NCI-H1694 treated with DMSO at 0.1 percent for 48 hours (cell line): ENCODE results near the gene SEC14L2.
"Not testable (repeated sequence)": the region's sequence is repeated elsewhere in the genome, so short reads cannot be mapped to it uniquely, and the experiment has no call there.

ENCODE experiments used
- DNase-seq: peaks from one replicate; lab custom pipeline; 2025; lab: John Stamatoyannopoulos, UW

SEC14L2 gene

DNA sequence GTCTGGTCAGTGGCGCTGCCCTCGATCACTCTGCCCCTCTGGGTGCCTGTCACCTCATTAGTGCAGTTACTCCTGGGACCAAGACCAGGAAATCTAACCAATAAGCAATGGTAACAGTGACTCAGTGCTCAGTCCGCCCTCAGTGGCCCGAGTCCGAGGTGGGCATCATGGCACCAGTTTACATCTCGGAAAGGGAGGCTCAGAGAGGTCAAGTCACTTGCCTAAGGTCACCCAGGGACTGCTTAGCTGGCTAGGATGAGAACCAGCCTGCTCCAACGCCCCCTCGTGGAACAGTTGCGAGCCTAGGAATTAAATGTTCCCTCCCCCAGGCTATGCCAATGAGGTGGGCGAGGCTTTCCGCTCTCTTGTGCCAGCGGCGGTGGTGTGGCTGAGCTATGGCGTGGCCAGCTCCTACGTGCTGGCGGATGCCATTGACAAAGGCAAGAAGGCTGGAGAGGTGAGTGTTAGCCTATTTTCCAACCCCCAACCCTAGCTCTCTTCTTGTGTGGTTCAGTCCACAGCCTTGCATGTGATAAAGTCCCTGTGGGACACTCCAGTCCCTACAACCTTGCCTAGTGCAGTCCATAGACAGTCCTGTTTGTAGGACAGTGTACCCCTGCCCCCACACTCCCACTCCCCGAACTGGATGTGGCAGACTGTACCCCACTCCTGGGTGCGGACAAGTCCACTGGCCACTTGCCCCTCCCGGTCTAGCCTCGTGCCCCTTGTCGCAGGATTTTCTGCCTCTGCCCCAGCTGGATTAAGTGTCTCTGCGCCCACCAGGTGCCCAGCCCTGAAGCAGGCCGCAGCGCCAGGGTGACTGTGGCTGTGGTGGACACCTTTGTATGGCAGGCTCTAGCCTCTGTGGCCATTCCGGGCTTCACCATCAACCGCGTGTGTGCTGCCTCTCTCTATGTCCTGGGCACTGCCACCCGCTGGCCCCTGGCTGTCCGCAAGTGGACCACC lies 29.9 kb downstream of the SEC14L2 start:
- DNase-seq, result peak; percentile 63

DNA sequence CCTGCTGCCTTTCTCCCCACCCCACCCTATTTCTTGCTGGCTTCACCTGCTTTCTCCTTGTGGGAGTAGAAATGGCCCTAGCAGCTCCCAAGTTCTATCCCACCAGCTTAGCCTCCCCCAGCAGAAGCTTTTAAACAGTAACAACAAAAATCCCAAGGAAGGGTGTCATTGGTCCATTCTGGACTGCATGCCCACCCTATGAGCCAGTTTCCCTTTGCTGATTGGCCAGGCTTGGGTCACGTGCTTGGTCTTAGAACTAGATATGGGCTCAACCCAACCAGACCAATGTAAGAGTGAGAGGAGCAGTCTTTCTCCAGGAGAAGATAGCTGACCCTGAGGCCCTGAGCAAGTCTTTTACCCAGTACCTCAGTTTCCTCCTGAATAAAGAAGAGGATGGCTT lies 31.1 kb downstream of the SEC14L2 start:
- DNase-seq, result no peak

DNA sequence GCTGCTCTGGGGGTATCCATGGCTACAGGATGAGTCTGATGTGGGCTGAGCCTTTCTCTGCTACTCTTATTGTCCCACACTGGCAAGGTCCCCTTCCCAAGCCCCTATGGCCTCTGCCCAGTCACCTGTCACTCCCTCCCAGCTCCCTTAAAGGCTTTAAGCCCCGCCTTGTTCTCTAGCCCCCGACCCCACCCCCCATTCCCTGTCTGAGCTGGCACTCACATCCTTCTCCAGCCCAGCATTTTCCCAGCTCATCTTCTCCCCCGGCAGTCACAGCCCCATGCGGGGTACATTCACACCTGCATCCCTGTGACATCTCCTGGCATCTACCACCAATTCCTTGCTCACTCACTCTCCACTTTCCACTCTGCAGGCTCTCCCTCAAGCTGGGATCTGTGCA lies 33.1 kb downstream of the SEC14L2 start:
- DNase-seq, result no peak

DNA sequence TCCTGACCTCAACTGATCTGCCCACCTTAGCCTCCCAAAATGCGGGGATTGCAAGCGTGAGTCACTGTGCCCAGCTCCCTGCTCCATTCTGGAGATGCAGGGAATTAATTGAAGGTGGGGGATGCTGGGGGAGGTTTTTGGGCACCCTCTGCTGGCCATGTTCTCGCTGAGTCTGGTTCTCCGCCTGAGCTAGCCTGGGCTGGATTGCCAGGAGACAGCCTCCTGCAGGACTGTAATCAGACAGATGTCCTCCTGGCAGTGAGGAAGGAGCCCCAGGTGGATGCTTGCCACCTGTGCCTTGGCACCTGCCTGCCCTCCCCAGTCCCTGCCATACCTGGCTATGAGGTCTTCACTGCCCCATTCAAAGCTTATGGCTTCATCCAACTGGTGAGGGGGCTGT lies 34.1 kb downstream of the SEC14L2 start:
- no peak for DNase-seq

DNA sequence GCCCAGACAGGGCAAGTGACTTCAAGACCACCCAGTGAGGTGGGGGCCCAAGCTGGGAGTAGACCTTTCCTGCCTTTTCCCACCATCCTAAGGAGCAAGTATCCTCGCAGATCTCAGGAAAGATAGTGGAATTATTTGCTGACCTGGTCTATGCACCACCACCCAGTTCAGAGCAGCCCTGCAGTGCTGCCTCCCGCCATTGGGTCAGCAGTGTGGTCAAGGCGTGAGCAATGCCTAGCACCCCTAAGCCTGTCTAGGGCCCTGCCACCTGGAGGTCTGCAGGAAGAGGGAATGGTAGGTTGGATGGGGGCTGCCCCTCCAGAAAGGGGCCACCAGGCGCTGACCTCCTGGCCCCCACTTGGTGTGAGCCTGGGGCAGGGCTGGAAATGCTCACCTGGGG lies 35.3 kb downstream of the SEC14L2 start:
- no peak for DNase-seq

DNA sequence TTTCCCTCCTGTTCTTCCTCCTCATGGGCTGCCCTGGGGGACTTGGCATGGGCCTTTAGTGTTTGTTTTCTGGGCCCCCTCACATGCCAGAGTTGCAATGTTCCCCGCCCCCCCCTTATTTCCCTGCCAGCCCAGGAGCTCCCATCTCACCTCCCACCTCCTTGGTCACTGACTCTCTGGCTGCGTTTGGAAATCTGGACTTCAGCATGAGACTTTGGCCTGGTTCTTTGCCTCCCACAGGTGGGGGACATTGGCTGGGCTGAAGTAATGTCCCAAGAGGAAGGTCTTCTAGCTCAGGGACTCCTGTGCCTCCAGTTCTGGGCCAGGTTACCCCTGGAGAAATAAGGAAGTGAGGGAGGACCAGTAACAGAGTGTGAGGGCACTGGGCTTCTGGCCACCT lies 35.7 kb downstream of the SEC14L2 start:
- no peak for DNase-seq

DNA sequence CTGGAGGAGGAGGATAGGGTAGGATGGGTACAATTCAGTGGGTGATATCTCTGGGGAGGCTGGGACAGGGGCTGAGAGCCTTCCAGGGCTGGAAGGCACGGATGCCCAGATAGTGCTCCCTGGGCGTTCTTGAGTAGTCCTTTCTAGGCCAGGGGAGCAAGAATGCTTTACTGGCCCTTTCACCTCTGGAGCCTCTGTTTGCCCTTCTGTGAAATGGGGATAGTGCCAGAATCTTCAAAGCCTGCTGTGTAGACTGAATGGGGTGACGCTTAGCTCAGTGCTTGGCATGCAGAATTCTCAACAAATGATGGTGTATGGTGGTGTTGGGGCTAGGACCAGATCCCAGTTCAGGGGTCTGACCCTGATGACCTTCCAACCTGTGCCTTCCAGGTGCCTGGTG lies 36.4 kb downstream of the SEC14L2 start:
- no peak for DNase-seq

DNA sequence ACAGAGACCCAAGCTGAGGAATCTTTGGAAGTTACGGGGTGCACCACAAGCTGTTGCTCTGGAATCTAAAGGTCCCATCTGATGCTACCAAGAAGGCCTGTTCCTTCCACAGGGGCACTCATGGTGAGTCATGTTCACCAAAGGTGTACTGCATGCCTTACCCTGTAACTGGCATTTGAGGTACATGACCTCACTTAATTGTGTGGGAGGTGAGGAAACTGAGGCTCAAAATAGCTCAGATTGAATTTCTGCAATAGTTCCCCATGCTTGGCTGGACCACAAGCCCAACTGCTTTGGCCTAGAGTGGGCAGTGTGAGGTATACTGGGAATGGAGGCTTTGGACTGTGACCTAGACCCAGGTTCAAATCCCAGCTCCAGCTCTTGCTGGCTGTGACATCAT lies 37.0 kb downstream of the SEC14L2 start:
- no peak for DNase-seq

DNA sequence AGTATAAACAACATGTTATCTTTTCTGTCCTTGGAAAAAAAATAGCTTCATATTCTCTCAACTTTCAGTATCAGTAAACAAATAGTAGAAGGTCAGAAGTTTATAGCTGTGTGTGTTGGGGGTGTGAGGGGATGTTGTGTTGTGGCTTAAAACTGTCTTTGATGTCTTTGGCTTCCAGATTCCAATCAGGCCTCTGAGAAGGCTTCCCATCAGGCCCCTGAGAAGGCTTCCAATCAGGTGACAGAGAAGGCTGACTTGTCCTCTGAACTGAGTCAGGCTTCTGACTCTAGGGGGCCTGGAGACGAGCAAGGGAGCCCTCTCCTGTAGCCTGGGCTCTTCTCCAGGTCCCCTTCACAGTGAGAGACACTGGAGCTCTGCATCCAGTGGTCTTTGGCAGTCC lies 38.0 kb downstream of the SEC14L2 start:
- no peak for DNase-seq

DNA sequence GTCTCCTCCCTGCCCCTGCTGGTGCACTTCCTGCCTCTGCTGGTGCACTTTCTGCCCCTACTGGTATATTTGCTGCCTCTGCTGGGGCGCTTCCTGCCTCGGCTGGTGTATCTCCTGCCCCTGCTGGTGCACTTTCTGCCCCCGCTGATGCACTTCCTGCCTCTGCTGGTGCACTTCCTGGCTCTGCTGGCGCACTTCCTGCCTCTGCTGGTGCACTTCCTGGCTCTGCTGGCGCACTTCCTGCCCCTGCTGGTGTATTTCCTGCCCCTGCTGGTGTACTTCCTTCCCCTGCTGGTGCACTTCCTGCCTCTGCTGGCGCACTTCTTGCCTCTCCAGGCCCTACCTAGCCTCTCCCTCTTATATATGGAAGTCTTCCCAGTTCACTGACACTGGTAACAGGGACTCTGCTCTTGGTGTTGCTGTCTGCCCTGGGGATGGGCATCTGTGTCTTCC lies 38.9 kb downstream of the SEC14L2 start:
- no peak for DNase-seq

DNA sequence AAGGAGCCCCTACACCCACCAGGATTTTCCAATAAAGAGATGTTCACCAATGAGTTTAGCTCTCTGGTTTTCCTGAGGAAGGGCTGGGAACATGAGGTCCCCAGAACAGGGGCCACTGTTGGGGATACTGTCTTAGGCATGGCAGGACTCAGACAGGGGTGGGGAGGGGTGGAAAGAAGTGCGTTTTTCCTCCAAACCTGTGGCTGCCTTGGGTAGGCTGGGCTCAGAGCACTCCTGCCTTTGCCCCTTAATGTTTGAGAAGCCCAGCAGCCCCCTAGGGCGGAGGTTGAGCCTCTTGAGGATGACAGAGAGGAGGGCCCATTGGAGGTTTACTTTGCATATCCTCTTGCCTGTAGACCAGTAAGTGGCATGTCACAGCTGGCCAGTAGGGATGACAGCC lies 39.4 kb downstream of the SEC14L2 start:
- DNase-seq, result no peak

DNA sequence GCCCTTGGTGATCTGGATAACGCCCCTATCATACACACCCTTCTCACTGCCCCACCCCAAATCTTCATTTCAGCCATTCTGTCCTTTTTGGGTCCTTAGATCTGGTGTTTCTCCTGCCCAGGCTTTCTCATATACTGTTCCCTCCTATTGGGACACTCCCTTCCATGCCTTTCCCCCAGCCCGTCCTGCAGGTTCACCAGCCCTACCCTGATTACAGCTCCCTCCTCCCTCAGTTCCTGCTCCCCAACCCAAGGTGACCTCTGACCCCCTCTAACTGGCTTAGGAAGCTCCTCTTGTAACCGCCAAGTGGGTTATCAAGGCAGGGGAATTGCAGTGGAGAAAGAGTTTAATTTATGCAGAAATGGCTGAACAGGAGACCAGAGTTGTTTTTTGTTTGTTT lies 41.7 kb downstream of the SEC14L2 start:
- no peak for DNase-seq

DNA sequence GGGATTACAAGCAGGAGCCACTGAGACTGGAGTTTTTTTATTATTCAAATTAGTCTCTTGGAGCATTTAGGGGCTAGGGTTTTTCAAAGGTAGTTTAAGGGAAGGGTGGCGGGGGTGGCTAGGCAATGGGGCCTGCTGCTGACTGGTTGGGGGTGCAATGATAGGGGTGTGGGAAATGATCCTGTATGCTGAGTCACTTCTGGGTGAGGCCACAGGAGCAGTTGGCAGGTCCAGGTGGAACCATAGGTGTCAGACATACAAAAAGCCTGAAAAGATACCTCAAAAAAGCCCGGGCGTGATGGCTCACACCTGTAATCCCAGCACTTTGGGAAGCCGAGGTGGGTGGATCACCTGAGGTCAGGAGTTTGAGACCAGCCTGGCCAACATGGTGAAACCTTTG lies 42.4 kb downstream of the SEC14L2 start:
- DNase-seq, result no peak

DNA sequence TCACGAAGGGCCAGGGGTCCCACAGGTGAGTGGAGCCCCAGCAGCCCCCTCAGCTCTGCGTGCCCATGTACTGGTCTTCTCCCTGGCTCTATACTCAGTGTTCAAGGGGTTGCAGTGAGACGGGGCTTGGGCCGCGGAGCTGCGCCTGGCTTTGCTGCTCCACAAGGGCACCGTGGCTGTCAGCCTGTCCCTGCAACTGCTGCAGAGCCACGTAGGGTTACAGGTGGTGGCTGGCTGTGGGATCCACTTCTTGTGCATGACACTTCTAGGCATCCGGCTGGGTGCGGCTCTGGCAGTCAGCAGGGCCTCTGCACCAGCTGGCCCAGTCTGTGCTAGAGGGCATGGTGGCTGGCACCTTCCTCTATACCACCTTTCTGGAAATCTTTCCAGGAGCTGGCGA lies 43.0 kb downstream of the SEC14L2 start:
- no peak for DNase-seq

DNA sequence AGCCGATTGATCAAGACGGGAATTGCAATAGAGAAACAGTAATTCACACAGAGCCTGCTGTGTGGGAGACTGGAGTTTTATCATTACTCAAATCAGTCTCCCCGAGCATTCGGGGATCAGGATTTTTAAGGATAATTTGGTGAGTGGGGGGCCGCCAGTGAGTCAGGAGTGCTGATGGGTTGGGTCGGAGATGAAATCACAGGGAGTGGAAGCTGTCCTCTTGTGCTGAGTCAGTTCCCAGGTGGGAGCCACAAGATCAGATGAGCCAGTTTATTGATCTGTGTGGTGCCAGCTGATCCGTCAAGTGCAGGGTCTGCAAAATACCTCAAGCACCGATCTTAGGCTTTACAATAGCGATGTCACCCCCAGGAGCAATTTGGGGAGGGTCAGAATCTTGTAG lies 44.3 kb downstream of the SEC14L2 start:
- DNase-seq, result no peak

DNA sequence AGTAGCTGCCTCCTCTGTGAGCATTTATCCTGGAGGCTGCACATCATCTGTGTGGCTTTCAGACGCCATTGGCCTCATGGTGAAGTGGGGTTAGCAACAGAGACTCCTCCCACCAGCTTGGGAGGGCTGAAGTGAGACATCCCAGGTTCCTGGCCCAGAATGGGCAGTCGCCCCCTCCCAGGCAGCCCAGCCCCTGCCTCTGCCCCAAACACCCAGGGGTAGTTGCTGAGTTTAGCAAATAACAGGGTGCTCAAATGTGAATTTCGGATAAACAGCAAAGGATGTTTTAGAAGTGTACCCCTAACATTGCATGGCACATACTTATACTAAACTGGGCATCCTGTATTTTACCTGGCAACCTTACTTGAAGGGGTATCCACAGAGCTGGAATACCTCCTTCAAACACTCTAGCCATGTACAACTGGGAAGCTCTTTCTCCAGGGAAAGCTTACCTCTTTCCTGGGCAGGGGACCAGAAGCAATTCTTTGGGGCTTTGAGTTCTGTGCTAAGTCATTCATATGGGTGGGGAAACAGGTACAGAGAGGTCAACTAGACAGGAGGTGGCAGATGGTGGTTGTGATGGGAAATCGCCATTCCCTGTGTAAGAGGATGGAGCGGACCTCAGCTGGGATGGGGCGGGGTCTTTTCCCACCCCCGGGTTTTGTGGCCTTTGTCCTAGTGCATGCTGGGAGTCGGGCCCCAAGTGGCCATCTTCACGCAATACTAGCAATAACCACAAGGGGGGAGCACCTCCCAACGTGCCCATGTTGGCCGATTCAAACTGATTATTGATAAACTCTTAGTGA lies 48.0 kb downstream of the SEC14L2 start:
- peak; percentile 64 for DNase-seq

DNA sequence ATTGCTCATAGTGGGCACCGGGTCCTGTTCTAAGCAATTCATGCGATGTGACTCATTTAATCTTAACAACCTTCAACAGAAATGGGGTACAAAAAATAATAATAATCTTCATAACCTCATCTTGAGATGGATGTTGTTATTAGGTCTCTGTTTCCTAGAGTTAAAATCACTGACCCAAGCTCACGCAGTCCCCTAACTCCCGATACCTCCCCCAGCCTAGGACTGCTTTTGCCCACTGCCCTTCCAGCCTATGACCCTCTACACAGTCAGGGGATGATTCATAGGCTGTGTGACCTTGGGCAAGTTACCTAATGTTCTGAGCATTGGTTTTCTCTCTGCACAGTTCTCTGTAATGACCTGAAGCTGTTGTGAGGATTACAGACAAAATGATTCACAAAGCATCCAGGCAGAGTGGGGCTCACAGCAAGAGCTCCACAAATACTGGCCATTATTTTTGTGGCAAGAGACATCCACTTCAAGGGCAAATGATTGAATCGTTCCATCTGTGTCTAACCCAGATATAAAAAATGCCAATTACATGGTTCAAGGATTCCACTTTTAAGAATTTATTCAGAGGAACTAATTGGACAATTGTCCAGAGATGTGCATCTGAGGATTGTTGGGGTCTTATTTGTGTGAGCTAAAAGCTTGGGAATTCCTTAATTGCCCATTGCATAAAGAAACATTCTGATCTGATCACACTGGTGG lies 48.8 kb downstream of the SEC14L2 start:
- DNase-seq, result no peak

DNA sequence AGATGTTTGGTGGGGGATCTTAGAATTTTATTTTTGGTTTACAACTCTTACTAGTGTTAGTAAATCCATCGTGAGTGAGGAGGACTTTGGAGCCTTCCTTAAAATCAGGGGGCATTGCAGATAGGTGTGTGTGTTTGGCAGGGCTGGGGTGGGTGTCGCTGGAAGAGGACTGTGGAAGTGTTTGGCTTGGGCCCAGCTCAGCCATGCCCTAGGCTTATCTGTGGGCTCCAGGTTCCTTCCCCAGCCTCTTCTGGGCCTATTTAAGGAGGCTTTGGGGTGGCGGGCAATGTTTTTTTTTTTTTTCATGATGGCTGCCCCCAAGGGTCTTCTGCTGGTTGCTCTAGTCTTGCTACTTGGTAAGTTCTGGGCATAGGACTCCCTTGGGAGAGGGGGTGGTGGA lies 50.8 kb downstream of the SEC14L2 start:
- no peak for DNase-seq

DNA sequence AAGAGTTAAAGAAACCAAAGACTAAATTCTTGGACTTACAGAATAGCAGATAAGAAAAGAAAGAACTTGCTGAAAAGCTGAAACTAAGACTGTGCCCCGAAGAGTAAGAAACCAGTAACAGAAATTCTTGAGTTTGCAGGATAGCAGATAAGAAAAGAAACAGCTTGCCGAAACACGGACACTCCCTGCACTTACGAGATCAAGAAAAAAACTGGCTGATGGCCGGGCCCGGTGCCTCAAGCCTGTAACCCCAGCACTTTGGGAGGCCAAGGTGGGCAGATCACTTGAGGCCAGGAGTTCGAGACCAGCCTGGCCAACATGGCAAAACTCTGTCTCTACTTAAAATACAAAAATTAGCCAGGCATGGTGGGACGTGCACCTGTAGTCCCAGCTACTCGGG lies 54.7 kb downstream of the SEC14L2 start:
- not testable (repeated sequence) for DNase-seq

DNA sequence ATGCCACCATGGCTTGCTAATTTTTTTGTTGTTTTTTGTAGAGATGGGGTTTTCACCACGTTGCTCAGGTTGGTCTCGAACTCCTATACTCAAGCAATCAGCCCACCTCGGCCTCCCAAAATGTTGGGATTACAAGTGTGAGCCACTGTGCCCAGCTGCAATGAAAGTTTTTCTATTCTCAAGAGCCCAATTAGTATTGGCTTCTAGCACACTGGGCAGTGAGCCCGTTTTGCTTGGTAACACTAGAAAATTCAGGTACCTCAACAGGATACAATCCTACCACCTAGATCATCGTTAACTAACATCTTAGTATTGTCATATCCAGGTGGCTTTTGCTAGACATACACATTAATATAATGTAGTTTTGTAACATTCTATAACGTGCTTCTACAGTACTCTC lies 56.0 kb downstream of the SEC14L2 start:
- DNase-seq, result no peak

DNA sequence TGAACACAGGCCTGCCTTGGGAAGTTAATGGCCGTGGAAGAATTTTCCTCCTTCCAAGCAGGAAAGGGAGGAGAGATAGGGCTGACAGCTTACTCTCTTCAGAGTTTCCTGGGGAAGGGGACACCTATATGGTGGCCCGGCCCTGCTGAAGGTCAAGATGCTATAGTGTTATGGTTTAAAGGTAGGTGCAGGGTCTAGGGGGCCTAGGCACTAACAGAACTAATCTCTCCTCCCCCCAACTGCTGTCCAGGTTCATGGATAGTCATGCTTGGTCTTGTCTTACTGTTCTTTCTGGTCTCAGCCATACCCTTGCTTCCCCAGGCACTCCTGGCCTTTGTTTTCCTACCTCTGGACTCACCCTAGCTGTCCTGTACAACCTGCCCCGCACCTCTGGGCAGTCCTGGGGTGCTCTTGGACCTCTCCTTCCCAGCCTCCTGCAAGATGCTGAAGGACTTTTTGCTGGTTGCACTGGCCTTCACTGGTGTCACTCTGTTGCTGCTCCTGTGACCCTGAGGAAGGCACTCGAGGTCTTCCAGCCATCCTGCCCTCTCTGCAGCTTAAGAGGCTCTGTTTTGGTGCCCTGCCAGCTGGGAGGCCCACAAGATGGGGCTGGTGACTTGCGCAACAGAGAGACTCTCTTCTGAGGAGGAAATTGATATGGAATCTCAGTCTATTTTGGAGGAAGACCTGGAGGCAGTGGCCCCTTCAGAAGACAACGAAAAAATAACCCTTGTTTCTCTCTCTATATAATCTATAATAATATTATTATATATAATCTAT lies 57.1 kb downstream of the SEC14L2 start:
- no peak for DNase-seq
